ENCODE results near the gene SLBP.

- TF ChIP-seq POLR2A (IDR thresholded peaks at IDR 0.05) (no peak), CTCF (IDR thresholded peaks at IDR 0.05) (no peak)
Observed at GRCh38 chr4:1730532-1731135, 18.5 kb upstream of the SLBP start.
